Naive thymus-derived CD8-positive, alpha-beta T cell (primary cell): ENCODE measurements around the gene UFD1. TPM values are rescaled to one million over a fixed set of nuclear protein-coding genes. Genes with fewer than 3 reads are reported as not detected.
A peak's percentile ranks its signal among the peaks of the same experiment; 100 is the strongest.

Source experiments
- ATAC-seq, 2 donors: fragments of 150-1000 bp; cut with Tn5 transposase in 1 of 2; sonication (Bioruptor Pico), chemical (Tn5 transposase) in 1 of 2; 1 replicate in 1 of 2; 2 replicates in 1 of 2; pipeline ENCODE4 v1.10.0; 2021; ENCODE audit warnings: mild to moderate bottlenecking in 2 of 2, moderate library complexity in 2 of 2
- POLR2A ChIA-PET: fragments of 350-600 bp; sonication (Branson Sonifier 250); formaldehyde crosslinking; loops from one replicate; lab custom pipeline; 2021; ENCODE audit warnings: antibody characterized with exemption; lab: Charles Lee
- DNase-seq, 10 donors: peaks; one replicate each; pipeline versions ENCODE4 v3.0.0 to v3.0.0-alpha.2; 2020 to 2022
- H3K27ac Mint-ChIP-seq, 10 donors: one replicate each; pipeline ENCODE4 v1.8.0; 2020 to 2022; ENCODE audit warnings: mild to moderate bottlenecking in 10 of 10, mixed read lengths in 10 of 10, moderate library complexity in 4 of 10, inconsistent platforms in 1 of 10
- H3K27me3 Mint-ChIP-seq, 5 donors: one replicate each; pipeline ENCODE4 v1.8.0; 2021 to 2022; ENCODE audit warnings: mixed read lengths in 5 of 5
- H3K36me3 Mint-ChIP-seq, 3 donors: one replicate each; pipeline ENCODE4 v1.8.0; 2020 to 2022; ENCODE audit warnings: mixed read lengths in 3 of 3, mild to moderate bottlenecking in 2 of 3, inconsistent platforms in 1 of 3
- H3K4me1 Mint-ChIP-seq, 4 donors: one replicate each; pipeline ENCODE4 v1.8.0; 2021 to 2022; ENCODE audit warnings: mixed read lengths in 4 of 4
- H3K4me3 Mint-ChIP-seq, 10 donors: one replicate each; pipeline ENCODE4 v1.8.0; 2020 to 2022; ENCODE audit warnings: mild to moderate bottlenecking in 10 of 10, mixed read lengths in 10 of 10, moderate library complexity in 6 of 10, inconsistent platforms in 1 of 10
- H3K9me3 Mint-ChIP-seq, 9 donors: one replicate each; pipeline ENCODE4 v1.8.0; 2020 to 2022; ENCODE audit warnings: mixed read lengths in 9 of 9, mild to moderate bottlenecking in 3 of 9, inconsistent platforms in 1 of 9, moderate library complexity in 1 of 9
- polyA plus RNA-seq, 3 donors: library from polyadenylated mRNA; unstranded; fragments of 300-500 nt; fragmentation: Illumina TruSeq; gene quantifications; one replicate each; pipeline ENCODE4 v1.2.3, GENCODE V29; 2021
- total RNA-seq, 8 experiments: library from RNA in 2 of 8; stranded (reverse) in 2 of 8; gene quantifications; one replicate each; pipeline ENCODE4 v1.2.3 and lab custom pipeline; 2021 to 2026

UFD1 gene
- total and polyA plus RNA-seq, 5 experiments from 2014 or later, result 50.2 to 80.9 (median 73.1) TPM

GRCh38 chr22:19522190-19522880 is 43.3 kb upstream of the UFD1 start:
- Mint-ChIP-seq H3K27me3 (peaks cover 0 to 36% (median 26%) of the 10 kb centered on the region in 5 donors), H3K9me3 (no peaks in the 10 kb centered on the region), H3K4me1 (peaks cover 3 to 18% (median 9%) of the 10 kb centered on the region in 4 donors), H3K4me3 (peak overlapping the region in 7 of 10 donors; percentile 22 to 79 (median 58)), H3K36me3 (no peaks in the 10 kb centered on the region), H3K27ac (no peak overlapping the region)
- ATAC-seq (no peak), DNase-seq (no peak)
- POLR2A ChIA-PET, result interaction anchor here (1.1 kb wide), 1 partner anchor 12 kb away, joined by 3 read pairs; no protein-coding TSS in a partner anchor

- Mint-ChIP-seq H3K27me3 (peaks cover 0 to 26% (median 13%) of the 10 kb centered on the region in 5 donors), H3K36me3 (no peaks in the 10 kb centered on the region), H3K4me3 (no peak overlapping the region), H3K9me3 (no peaks in the 10 kb centered on the region), H3K27ac (peak overlapping the region in 1 of 10 donors; percentile 41), H3K4me1 (peaks cover 4 to 16% (median 10%) of the 10 kb centered on the region in 4 donors)
- no peak for ATAC-seq
- POLR2A ChIA-PET, result no interaction called here
- DNase-seq, result no peak
Observed at GRCh38 chr22:19520566-19521305, 41.7 kb upstream of the UFD1 start.

DNA sequence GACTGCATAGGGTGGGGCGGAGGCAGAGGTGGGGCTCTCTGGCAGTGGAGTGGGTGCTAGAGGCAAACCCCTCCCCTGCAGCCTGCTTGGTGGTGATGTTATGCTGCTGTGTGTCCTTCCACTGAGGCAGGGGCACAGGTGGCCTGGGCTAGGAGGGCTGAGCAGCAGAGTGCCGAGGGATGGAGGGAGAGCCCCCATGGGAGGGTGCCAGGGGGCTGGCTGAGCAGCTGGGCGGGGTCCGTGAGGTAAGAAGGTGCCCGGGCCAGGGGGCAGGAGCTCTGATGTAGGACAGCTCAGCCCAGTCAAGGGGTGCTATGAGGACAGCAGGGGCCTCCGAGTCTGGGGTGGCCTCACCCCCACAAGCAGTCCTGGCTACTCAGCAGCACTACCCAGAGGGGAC is 41.0 kb upstream of the UFD1 start:
- H3K4me1 Mint-ChIP-seq, result peaks cover 4 to 16% (median 9%) of the 10 kb centered on the region in 4 donors
- POLR2A ChIA-PET, result no interaction called here
- peaks cover 0 to 19% (median 6%) of the 10 kb centered on the region in 5 donors for H3K27me3 Mint-ChIP-seq
- H3K27ac Mint-ChIP-seq, result no peak overlapping the region
- ATAC-seq (no peak), DNase-seq (no peak)
- H3K36me3 Mint-ChIP-seq, result no peaks in the 10 kb centered on the region
- H3K9me3 Mint-ChIP-seq, result no peaks in the 10 kb centered on the region
- H3K4me3 Mint-ChIP-seq, result no peak overlapping the region

- H3K9me3 Mint-ChIP-seq, result peaks cover 0 to under 1% (median 0%) of the 10 kb centered on the region in 9 donors
- H3K27me3 Mint-ChIP-seq, result peaks cover 0 to 14% (median 2%) of the 10 kb centered on the region in 5 donors
- POLR2A ChIA-PET, result interaction anchor here (0.6 kb wide), 2 partner anchors 10 to 97 kb away, joined by 3 to 4 read pairs; no protein-coding TSS in a partner anchor
- H3K27ac Mint-ChIP-seq, result peak overlapping the region in 1 of 10 donors; percentile 40
- H3K4me1 Mint-ChIP-seq, result peaks cover 0 to 13% (median 8%) of the 10 kb centered on the region in 4 donors
- no peaks in the 10 kb centered on the region for H3K36me3 Mint-ChIP-seq
- DNase-seq, result no peak
- H3K4me3 Mint-ChIP-seq, result no peak overlapping the region
- no peak for ATAC-seq
Observed at GRCh38 chr22:19519041-19519926, 40.3 kb upstream of the UFD1 start.

- Mint-ChIP-seq H3K9me3 (peaks cover 0 to 7% (median 4%) of the 10 kb centered on the region in 9 donors), H3K27me3 (peaks cover 0 to 10% (median 2%) of the 10 kb centered on the region in 5 donors), H3K36me3 (peaks cover 0 to 5% (median 0%) of the 10 kb centered on the region in 3 donors), H3K27ac (no peak overlapping the region), H3K4me3 (no peak overlapping the region), H3K4me1 (peaks cover 0 to 11% (median 7%) of the 10 kb centered on the region in 4 donors)
- no peak for DNase-seq
- POLR2A ChIA-PET, result interaction anchor here (0.6 kb wide), 1 partner anchor 98 kb away, joined by 3 read pairs; no protein-coding TSS in a partner anchor
- ATAC-seq, result no peak
Observed at GRCh38 chr22:19518635-19519034, 39.6 kb upstream of the UFD1 start.

DNA sequence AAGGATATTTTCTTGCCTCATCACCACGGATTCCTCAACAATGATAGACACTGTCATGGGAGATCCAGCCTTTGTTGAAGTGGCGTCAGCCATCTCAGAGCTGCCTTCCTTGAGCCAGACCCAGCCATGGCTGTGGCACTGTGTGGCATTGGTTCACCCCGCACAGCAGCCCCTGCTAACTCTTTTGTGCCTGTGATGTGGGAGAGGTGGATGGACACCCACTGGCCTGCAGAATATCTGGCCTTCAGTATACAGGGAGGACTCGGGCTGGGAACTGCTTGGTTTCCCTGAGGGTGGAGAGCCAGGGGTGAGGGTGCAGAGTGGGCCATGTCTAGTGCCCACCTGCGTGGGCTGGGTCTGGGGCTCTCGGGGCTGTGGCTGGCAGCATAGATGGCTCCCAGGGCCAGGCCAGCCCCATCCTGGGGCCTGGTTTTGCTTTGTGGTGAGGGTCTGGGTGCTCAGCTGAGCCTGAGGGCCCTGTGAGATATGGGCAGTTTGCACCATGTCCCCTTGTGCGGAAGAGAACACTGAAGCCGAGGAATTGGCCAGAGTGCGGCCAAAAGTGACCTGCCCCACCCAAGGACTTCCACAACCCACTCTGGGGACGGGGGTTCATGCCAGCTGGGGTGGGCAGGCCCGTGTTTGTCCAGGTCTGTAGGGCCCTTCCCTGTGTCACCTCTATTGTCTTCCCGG is 39.1 kb upstream of the UFD1 start:
- Mint-ChIP-seq H3K27me3 (peaks cover 0 to 8% (median 0%) of the 10 kb centered on the region in 5 donors), H3K27ac (peak overlapping the region in 2 of 10 donors; percentile 15 to 41), H3K4me1 (peaks cover 0 to 10% (median 7%) of the 10 kb centered on the region in 4 donors), H3K4me3 (no peak overlapping the region), H3K9me3 (peaks cover 0 to 10% (median 5%) of the 10 kb centered on the region in 9 donors), H3K36me3 (peaks cover 0 to 5% (median 0%) of the 10 kb centered on the region in 3 donors)
- DNase-seq (no peak), ATAC-seq (no peak)
- POLR2A ChIA-PET, result no interaction called here

GRCh38 chr22:19517171-19517500 is 38.1 kb upstream of the UFD1 start:
- H3K9me3 Mint-ChIP-seq, result peaks cover 0 to 10% (median 5%) of the 10 kb centered on the region in 9 donors
- no peak for DNase-seq
- H3K27ac Mint-ChIP-seq, result no peak overlapping the region
- H3K27me3 Mint-ChIP-seq, result peaks cover 0 to 4% (median 0%) of the 10 kb centered on the region in 5 donors
- ATAC-seq, result no peak
- H3K4me3 Mint-ChIP-seq, result no peak overlapping the region
- H3K36me3 Mint-ChIP-seq, result peaks cover 0 to 5% (median 0%) of the 10 kb centered on the region in 3 donors
- POLR2A ChIA-PET, result no interaction called here
- H3K4me1 Mint-ChIP-seq, result peaks cover 0 to 5% (median 4%) of the 10 kb centered on the region in 4 donors

DNA sequence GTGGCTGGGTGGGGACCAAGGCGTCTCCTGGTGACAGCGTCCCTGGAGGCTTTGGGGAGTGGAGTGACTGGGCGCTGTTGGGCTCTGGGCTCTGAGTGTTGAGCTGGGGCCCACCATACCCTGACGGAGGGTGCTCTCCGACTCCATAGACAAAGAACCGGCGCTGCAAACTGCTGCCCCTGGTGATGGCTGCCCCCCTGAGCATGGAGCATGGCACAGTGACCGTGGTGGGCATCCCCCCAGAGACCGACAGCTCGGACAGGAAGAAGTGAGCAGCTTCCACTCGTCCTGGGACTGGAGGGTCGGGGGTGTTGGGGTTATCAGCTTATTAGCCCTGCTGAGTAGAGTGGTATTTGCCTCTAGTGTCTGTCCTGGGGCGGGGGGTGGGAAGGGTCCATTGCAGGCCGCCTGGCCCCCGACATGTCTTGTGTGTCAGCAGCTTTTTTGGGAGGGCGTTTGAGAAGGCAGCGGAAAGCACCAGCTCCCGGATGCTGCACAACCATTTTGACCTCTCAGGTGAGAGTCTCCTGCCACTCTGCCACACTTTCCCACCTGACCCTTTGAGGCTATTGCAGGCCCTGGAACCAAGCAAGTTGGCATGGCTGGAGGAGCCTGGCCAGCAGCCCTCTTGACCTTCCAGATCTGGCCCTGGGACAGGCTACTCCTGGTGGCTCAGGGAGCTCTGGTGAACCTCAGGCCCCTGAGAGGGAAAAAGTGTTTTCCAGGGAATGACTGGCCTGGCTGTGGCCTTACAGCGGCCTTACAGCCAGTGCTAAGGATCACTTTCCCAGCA is 37.6 kb upstream of the UFD1 start:
- POLR2A ChIA-PET, result interaction anchor here (0.6 kb wide), 1 partner anchor 10 kb away, joined by 3 read pairs; no protein-coding TSS in a partner anchor
- Mint-ChIP-seq H3K36me3 (peaks cover 0 to 5% (median 0%) of the 10 kb centered on the region in 3 donors), H3K4me3 (peak overlapping the region in 1 of 10 donors; percentile 66), H3K27ac (peak overlapping the region in 1 of 10 donors; percentile 28), H3K27me3 (no peaks in the 10 kb centered on the region), H3K9me3 (peaks cover 0 to 10% (median 5%) of the 10 kb centered on the region in 9 donors), H3K4me1 (peaks cover 0 to 5% (median 4%) of the 10 kb centered on the region in 4 donors)
- DNase-seq (no peak), ATAC-seq (no peak)

GRCh38 chr22:19515654-19516377 is 36.8 kb upstream of the UFD1 start:
- Mint-ChIP-seq H3K27ac (peak overlapping the region in 5 of 10 donors; percentile 2 to 59 (median 29)), H3K4me3 (no peak overlapping the region), H3K36me3 (peaks cover 0 to 5% (median 0%) of the 10 kb centered on the region in 3 donors), H3K27me3 (no peaks in the 10 kb centered on the region), H3K4me1 (peaks cover 0 to 5% (median 4%) of the 10 kb centered on the region in 4 donors), H3K9me3 (peaks cover 0 to 10% (median 5%) of the 10 kb centered on the region in 9 donors)
- ATAC-seq, result no peak
- POLR2A ChIA-PET, result interaction anchor here (0.6 kb wide), 1 partner anchor 11 kb away, joined by 3 read pairs; no protein-coding TSS in a partner anchor
- DNase-seq, result no peak

DNA sequence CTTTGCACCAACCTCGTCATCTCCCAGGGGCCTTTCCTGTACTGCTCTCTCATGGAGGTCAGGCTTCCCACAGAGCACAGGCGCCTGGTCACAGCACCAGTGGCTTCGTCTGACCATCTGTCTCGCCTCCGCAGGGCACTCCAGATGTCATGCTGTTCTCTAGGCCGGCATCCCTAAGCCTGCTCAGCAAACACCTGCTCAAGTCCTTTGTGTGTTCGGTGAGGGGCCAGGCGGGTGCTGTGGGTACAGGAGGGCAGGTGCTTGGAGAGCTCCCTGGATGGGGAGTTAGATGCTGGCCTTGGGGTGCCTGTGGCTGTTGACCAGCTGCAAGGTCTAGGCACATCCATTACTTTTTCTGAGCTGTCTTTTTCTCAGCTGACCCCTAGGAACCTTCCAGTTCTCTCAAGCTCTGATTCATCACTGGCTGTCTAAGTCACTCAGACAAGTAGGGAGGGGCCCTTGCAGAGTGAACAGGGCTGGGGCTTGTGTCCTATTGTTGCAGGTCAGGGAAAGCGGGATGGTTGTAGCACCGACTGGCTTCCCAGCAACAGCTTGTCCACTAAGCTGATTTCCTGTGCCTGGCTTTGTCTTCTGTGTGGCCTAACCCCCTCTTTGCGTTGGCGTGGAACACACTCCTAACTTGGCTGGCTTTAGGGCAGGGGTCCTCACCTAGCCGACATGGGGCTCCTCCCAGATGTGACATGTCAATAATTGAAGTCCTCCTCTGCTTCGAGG is 36.0 kb upstream of the UFD1 start:
- peak overlapping the region in 2 of 10 donors; percentile 2 to 67 for H3K27ac Mint-ChIP-seq

More for the DNA sequence above, 36.0 kb upstream of the UFD1 start:
- no peaks in the 10 kb centered on the region for H3K27me3 Mint-ChIP-seq
- POLR2A ChIA-PET, result no interaction called here
- peaks cover 0 to 10% (median 5%) of the 10 kb centered on the region in 9 donors for H3K9me3 Mint-ChIP-seq
- H3K36me3 Mint-ChIP-seq, result peaks cover 0 to 5% (median 0%) of the 10 kb centered on the region in 3 donors
- H3K4me3 Mint-ChIP-seq, result no peak overlapping the region
- ATAC-seq, result no peak
- DNase-seq, result no peak
- peaks cover 0 to 5% (median 4%) of the 10 kb centered on the region in 4 donors for H3K4me1 Mint-ChIP-seq
